Body of pancreas (tissue), 4 donors: ENCODE data around the gene PITPNC1. TPM values are rescaled to one million over a fixed set of nuclear protein-coding genes. Genes with fewer than 3 reads are reported as not detected.
"Not testable (repeated sequence)": the region's sequence is repeated elsewhere in the genome, so short reads cannot be mapped to it uniquely, and the experiment has no call there.

Experiments
- ATAC-seq: fragments of 150-250 bp; one replicate; pipeline ENCODE4 v1.9.1; 2016
- DNase-seq, 4 donors: peaks; one replicate each; pipeline ENCODE4 v3.0.0-alpha.2; 2019
- H3K27ac ChIP-seq, 4 donors: fragments of 200-600 bp; sonication (generic); 1 replicate in 3 of 4; 2 replicates in 1 of 4; pipeline versions ENCODE4 v1.5.1 to v1.6.1; 2016 to 2019; ENCODE audit warnings: mild to moderate bottlenecking in 1 of 4, mixed read lengths in 1 of 4, moderate library complexity in 1 of 4
- H3K27me3 ChIP-seq, 2 donors: fragments of 200-600 bp; sonication (generic); one replicate each; pipeline ENCODE4 v1.6.0; 2016; ENCODE audit warnings: mild to moderate bottlenecking in 1 of 2
- H3K36me3 ChIP-seq, 2 donors: fragments of 200-600 bp; sonication (generic); replicated peaks in 1 of 2; 2 replicates each; pipeline ENCODE4 v1.5.1; 2016; ENCODE audit warnings: low read depth in 2 of 2; ENCODE audit not compliant: insufficient read depth in 1 of 2
- H3K4me1 ChIP-seq: fragments of 200-600 bp; sonication (generic); one replicate; pipeline ENCODE4 v1.6.0; 2016
- H3K4me3 ChIP-seq, 2 donors: fragments of 200-600 bp; sonication (generic); 1 replicate in 1 of 2; 2 replicates in 1 of 2; pipeline ENCODE4 v1.5.1; 2016 to 2019
- H3K9me3 ChIP-seq, 3 donors: fragments of 200-600 bp; sonication (generic); 1 replicate in 2 of 3; 2 replicates in 1 of 3; pipeline ENCODE4 v1.5.1; 2016
- POLR2A ChIP-seq, 3 donors: fragments of 450-650 bp; IDR thresholded peaks; one replicate each; pipeline ENCODE4 v1.6.1; 2016; ENCODE audit warnings: antibody characterized with exemption in 3 of 3, mild to moderate bottlenecking in 2 of 3
- WGBS, 2 donors: methylation state at CpG; one replicate each; pipeline ENCODE4 v1.1.5; 2017; 5-methylcytosine and 5-hydroxymethylcytosine counted together
- intact Hi-C: fragments of 100-400 bp; cut with DNase I; formaldehyde crosslinking; loops from one replicate; pipeline ENCODE4 v1.15.1; 2023
- total RNA-seq, 2 donors: library from RNA; depleted of rRNA; stranded (reverse); fragments of >200 nt; gene quantifications; one replicate each; pipeline ENCODE4 v1.1.0, GENCODE V29; 2016
- TF ChIP-seq, protein P1 (sequence below), 7 experiments: fragments of 450-650 bp in 4 of 7; fragments of 200-600 bp in 3 of 7; sonication (generic) in 3 of 7; IDR thresholded peaks; one replicate each; pipeline ENCODE4 v1.5.1; 2016 to 2019; ENCODE audit warnings: antibody characterized with exemption in 7 of 7

The PITPNC1 gene
- total RNA-seq, 2 donors from 2014 or later: 11.9 to 17.5 TPM

DNA sequence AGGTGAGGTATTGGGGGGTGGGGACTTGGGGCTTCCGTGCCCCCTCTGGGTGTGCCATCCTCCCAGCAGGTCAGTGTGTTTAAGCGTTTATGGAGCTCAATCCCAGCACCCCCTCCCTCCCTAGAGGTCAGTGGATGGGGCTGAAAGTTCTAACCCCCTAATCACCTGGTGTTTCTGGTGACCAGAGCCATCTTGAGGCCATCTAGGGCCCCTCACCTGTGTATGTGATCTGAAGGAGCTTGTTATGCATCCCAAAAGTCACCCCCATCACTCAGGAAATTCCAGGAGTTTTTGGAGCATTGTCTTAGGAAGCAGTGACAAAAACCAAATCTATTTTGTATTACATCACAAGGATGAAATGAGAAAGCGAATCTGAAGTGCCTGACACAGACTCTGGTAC is 272.8 kb downstream of the PITPNC1 start:
- Histone ChIP-seq H3K27me3 (no peaks in the 10 kb centered on the region), H3K4me1 (peaks cover 9% of the 10 kb centered on the region), H3K9me3 (no peaks in the 10 kb centered on the region), H3K36me3 (no peaks in the 10 kb centered on the region), H3K27ac (no peak overlapping the region), H3K4me3 (no peak overlapping the region)
- no peak for ATAC-seq
- no peak for DNase-seq
- intact Hi-C loops: no loop called here
- TF ChIP-seq POLR2A (IDR thresholded peaks at IDR 0.05): no peak
- TF ChIP-seq, protein P1, sequence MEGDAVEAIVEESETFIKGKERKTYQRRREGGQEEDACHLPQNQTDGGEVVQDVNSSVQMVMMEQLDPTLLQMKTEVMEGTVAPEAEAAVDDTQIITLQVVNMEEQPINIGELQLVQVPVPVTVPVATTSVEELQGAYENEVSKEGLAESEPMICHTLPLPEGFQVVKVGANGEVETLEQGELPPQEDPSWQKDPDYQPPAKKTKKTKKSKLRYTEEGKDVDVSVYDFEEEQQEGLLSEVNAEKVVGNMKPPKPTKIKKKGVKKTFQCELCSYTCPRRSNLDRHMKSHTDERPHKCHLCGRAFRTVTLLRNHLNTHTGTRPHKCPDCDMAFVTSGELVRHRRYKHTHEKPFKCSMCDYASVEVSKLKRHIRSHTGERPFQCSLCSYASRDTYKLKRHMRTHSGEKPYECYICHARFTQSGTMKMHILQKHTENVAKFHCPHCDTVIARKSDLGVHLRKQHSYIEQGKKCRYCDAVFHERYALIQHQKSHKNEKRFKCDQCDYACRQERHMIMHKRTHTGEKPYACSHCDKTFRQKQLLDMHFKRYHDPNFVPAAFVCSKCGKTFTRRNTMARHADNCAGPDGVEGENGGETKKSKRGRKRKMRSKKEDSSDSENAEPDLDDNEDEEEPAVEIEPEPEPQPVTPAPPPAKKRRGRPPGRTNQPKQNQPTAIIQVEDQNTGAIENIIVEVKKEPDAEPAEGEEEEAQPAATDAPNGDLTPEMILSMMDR (IDR thresholded peaks at IDR 0.05): no peak
- 87 to 90% methylated on average over 3 of the region's 3 CpGs for WGBS, 2 donors

DNA sequence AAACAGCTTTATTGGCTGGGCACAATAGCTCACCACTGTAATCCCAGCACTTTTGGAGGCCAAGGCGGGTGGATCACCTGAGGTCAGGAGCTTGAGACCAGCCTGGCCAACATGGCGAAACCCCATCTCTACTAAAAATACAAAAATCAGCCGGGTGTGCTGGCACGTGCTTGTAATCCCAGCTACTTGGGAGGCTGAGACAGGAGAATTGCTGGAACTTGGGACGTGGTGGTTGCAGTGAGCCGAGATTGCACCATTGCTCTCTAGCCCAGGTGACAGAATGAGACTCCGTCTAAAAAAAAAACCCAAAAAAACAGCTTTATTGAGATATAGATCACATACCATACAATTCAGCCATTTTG is 274.1 kb downstream of the PITPNC1 start:
- H3K4me3 ChIP-seq, H3K36me3 ChIP-seq, H3K9me3 ChIP-seq, H3K27ac ChIP-seq, ATAC-seq, H3K27me3 ChIP-seq, intact Hi-C loops, DNase-seq, H3K4me1 ChIP-seq: not testable (repeated sequence)
- WGBS, 2 donors: 89% methylated on average over 7 of the region's 7 CpGs

DNA sequence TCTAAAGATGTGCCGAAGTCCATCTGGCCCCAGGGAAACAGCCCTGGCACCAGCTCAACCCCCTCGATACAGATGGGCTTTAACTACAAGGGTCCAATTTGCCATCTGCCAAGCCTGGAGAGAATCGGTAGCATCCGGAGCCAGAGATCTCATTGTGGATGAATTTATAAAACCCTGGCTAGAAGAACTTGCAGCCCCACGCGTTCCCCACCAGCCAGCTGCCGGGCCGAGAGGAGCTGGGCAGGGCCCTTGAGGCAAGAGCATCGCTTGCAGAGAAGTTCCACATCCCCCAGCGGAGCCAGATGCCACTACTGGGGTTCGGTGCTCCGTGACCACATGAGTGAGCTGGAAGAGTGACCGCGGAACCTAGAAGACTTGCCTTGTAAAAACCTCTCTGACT is 275.4 kb downstream of the PITPNC1 start:
- no peak for ATAC-seq
- no peaks in the 10 kb centered on the region for H3K9me3 ChIP-seq
- H3K4me3 ChIP-seq: no peak overlapping the region
- intact Hi-C loops: no loop called here
- H3K27me3 ChIP-seq: no peaks in the 10 kb centered on the region
- 92 to 95% methylated on average over 7 to 13 of the region's 14 CpGs for WGBS, 2 donors
- H3K36me3 ChIP-seq: no peaks in the 10 kb centered on the region
- no peak for DNase-seq
- no peak overlapping the region for H3K27ac ChIP-seq
- H3K4me1 ChIP-seq: peaks cover 9% of the 10 kb centered on the region
- TF ChIP-seq POLR2A (IDR thresholded peaks at IDR 0.05): no peak
- TF ChIP-seq, protein P1 (IDR thresholded peaks at IDR 0.05): no peak

DNA sequence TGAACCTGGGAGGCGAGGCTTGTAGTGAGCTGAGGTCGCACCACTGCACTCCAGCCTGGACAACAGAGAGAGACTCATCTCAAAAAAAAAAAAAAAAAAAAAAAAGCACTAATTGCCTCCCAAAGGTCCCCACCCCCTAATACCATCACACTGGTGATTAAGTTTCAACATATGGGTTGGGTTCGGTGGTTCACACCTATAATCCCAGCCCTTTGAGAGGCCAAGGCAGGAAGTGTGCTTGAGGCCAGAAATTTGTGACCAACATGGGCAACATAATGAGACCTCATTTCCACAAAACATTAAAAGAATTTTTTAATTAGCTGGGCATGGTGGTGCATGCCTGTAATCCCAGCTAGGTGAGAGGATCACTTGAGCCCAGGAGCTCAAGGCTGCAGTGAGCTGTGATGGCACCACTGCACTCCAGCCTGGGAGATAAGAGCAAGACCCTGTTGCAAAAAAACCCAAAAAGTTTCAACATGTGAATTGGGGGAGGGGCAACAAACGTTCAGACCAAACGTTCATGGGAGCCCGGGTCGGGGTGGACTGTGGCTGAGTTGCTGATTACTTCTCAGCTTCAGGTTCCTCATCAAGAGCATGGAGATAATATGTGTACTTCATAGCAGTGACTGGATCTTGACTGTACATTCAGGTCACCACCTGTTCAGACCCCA is 278.5 kb downstream of the PITPNC1 start:
- H3K9me3 ChIP-seq: peaks cover 0 to 4% (median 0%) of the 10 kb centered on the region in 3 donors
- WGBS, 2 donors: 82 to 86% methylated on average over 7 of the region's 7 CpGs
- DNase-seq (no peak), ATAC-seq (no peak)
- H3K27ac ChIP-seq: no peak overlapping the region
- TF ChIP-seq POLR2A (IDR thresholded peaks at IDR 0.05): no peak
- TF ChIP-seq, protein P1 (IDR thresholded peaks at IDR 0.05): no peak
- no peaks in the 10 kb centered on the region for H3K27me3 ChIP-seq
- H3K4me1 ChIP-seq: no peaks in the 10 kb centered on the region
- no peaks in the 10 kb centered on the region for H3K36me3 ChIP-seq
- H3K4me3 ChIP-seq: no peak overlapping the region
- intact Hi-C loops: no loop called here

DNA sequence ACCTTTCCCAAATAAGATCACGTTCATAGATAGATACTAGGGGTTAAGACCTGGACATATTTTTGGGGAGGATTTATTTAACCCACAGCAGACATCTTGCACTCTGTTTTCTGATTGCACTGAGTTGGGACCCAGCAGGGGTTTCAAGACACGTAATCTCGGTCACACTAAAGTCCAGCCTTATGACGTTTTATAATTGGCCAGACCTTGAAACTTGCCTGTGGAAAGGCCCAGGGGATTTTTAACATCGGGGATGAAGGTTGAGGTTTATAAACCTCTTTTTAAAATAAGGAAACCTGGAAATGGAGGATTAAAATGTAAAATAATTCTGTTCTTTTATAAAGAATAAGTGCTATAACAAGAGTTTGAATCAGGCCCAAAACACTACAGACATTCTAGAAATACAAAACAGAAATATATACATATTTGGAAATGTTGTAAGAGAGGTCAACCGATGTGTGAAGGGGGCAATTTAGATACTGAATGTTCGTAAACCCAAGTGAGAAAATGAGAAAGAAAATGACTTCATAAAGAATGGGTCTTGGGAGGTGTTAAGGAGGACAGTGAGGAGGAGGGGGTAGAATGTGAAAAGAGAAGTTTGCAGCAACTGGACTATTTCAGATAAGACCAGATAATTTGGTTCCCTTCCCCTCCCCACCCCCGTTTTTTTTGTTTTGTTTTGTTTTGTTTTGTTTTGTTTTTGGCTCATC is 279.6 kb downstream of the PITPNC1 start:
- intact Hi-C loops: no loop called here
- H3K4me1 ChIP-seq: no peaks in the 10 kb centered on the region
- TF ChIP-seq, protein P1 (IDR thresholded peaks at IDR 0.05): no peak
- TF ChIP-seq POLR2A (IDR thresholded peaks at IDR 0.05): no peak
- H3K36me3 ChIP-seq: no peaks in the 10 kb centered on the region
- no peak overlapping the region for H3K4me3 ChIP-seq
- peaks cover 0 to 4% (median 0%) of the 10 kb centered on the region in 3 donors for H3K9me3 ChIP-seq
- H3K27ac ChIP-seq: no peak overlapping the region
- DNase-seq (no peak), ATAC-seq (no peak)
- no peaks in the 10 kb centered on the region for H3K27me3 ChIP-seq
- 82 to 86% methylated on average over 8 of the region's 8 CpGs for WGBS, 2 donors
